NCI-H146 treated with DMSO at 0.1 percent for 48 hours (cell line): ENCODE data around the gene BACE2.
"Not testable (repeated sequence)": the region's sequence is repeated elsewhere in the genome, so short reads cannot be mapped to it uniquely, and the experiment has no call there.

ENCODE experiments used
- DNase-seq: peaks from one replicate; lab custom pipeline; 2025; ENCODE audit not compliant: unreplicated experiment; lab: John Stamatoyannopoulos, UW

Gene BACE2

GRCh38 chr21:41182547-41182946, 14.6 kb downstream of the BACE2 start:
- DNase-seq, result no peak

- DNase-seq, result no peak
Observed at GRCh38 chr21:41183575-41183974, 15.6 kb downstream of the BACE2 start.

DNA sequence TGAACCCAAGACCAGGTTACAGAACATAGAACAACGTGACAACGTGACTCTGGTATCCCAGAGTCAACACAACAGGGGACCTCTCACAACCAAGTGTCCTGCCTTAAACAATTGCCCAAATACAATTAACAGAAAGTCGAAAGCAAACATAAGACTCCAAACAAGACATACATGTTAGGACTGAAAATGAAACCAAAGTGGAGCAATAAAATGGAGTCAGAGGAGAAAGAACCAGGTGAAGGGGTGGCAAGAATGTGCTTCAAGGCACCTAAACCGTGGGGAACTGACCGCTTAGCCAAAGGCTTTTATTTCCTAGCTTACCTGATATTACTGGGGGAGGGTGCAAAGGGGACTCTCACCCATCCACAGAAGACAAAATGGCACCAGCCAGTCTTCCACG, 17.8 kb downstream of the BACE2 start:
- DNase-seq, result no peak

- no peak for DNase-seq
Observed at GRCh38 chr21:41186755-41187536, 19.0 kb downstream of the BACE2 start.

GRCh38 chr21:41187537-41188025, 19.6 kb downstream of the BACE2 start:
- DNase-seq, result no peak

DNA sequence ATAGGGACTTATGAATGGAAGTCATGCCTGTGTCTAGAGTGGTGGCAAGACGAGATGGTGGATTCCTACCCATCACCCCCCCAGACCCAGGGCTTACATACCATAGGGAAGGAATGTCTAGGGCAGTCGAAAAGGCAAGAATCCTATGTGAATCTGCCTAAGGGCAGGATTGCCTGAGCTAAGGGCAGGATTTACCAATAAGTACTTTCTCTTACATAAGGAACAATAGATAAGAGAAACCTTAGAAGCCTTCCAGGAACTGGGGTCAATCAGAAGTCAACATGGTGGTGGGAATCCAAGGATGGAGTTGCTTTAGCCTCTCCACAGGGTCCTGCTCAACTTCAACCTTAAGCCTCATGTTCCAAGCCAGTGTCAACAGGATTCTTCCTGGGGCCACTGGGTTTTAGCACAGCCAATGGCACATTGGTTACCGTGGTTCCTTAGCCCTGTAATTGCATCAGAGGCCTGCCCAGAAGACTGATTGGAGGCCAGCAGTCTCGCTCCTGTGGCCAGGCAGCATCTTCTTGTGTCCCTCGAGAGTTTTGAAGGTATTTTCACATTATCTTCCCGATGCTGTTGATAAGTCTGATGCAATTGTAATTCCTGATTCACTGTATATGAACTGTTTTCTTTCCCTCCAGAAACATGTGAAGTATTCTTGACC, 20.7 kb downstream of the BACE2 start:
- DNase-seq, result no peak

GRCh38 chr21:41189150-41189745, 21.3 kb downstream of the BACE2 start:
- DNase-seq, result no peak

GRCh38 chr21:41192552-41192951, 24.6 kb downstream of the BACE2 start:
- DNase-seq, result not testable (repeated sequence)

GRCh38 chr21:41195311-41195710, 27.4 kb downstream of the BACE2 start:
- no peak for DNase-seq

- no peak for DNase-seq
Observed at GRCh38 chr21:41196993-41197392, 29.0 kb downstream of the BACE2 start.

DNA sequence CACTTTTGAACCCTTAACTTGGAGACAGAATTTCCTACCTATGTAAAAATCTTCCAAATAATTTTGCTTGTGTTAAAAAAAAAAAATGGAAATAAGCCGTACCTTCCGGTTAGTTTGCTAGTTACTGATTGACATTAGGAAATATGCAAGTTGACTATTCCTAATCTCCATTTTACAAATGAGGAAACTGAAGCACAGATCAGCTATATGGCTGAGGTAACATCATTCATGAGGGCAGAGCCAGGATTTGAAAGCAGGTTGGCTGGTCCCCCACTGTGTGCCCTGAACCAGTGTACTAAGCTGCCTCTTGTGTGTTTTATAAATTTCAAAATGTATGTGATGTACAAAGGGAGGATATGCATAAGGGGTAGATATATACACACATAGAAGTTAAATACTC, 29.6 kb downstream of the BACE2 start:
- no peak for DNase-seq

- not testable (repeated sequence) for DNase-seq
Observed at GRCh38 chr21:41198647-41199046, 30.7 kb downstream of the BACE2 start.

GRCh38 chr21:41199123-41199522, 31.2 kb downstream of the BACE2 start:
- no peak for DNase-seq

DNA sequence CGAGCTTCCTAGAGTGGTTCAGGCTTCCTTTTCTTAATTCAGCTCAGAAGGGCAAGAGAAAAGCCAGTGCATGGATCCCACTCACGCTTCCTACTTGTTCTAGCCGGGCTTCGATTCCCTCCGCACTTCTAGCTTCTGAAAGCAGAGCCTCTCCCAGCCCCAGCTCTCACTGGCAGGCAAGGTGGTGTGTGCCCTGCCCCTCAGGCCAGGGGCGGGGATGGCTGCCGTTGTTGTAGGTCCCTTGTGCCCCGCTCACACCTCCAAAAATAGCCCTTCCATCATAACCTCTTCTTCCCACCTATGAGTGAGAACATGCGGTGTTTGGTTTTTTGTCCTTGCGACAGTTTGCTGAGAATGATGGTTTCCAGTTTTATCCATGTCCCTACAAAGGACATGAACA, 31.6 kb downstream of the BACE2 start:
- no peak for DNase-seq

GRCh38 chr21:41201385-41201784, 33.4 kb downstream of the BACE2 start:
- no peak for DNase-seq

GRCh38 chr21:41204736-41205135, 36.8 kb downstream of the BACE2 start:
- no peak for DNase-seq

DNA sequence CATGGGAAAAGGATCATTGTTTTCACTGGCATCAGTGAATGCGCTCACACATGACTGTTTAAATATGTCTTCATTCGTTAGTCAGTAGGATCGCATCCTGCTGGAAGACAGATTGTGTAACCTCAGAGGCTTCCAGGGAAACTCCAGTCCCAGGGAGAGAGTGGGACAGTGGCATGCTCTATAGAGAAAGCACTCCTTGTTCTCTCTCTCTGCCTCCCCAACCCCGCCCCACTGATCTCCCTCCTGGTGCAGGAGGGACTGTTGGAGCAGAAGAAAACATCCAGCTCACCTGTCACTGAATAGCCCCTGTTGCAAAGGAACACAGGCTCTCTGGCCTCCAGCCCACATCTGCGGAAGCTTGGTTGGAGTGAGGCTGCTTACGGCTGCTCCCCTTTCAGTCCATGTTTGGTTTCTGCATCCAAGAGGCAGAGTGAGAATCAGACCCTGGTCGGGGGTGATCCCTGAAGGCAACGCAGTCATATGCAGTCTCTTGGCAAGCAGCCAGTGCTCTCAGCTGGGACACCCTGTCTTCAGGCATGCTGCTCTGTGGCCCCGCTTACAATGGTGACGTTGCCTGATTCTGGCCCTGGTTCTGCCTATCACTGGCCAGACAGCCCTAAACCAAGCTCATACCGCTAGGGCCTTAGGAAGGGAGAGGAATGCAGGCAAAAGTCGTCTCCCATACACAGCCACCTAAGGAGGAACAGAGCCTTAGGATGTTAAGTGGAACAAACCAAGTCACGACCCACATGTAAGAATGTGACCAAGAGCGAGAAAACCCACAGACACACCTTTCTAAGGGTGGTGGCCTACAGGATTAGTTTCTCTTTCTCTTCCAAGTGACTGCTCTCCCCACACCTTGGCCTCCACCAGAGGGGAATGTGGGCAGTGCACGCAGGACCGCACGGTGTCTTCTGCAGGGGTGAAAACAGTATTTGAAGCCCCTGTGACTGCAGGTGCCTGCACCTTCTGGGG, 39.7 kb downstream of the BACE2 start:
- no peak for DNase-seq

DNA sequence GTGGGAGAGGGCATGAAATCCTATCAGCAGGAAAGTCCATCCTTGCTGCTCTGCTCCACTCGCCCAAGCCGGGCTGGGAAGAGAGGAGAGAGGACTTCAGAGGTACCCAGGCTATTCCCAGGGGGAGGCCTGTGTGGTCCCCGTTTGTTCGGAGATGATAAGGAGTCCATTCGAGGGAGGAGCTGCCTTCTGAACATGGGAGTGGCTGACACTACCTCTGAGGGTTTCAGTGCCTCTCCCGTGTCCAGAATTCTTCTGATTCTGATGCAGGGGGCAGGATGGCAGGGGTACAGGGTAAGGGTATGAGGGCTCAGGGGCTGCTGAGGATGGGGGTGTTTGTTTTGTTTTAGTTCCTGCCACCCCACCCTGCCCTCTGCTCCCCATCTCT, 40.4 kb downstream of the BACE2 start:
- DNase-seq, result no peak

GRCh38 chr21:41209016-41209619, 41.2 kb downstream of the BACE2 start:
- DNase-seq, result no peak

GRCh38 chr21:41210426-41211059, 42.6 kb downstream of the BACE2 start:
- DNase-seq, result no peak
